Liver (tissue), 3 donors: ENCODE results near the gene CHST13.

Experiments used
- EGR1 ChIP-seq, 2 donors: IDR thresholded peaks; 2 replicates each; pipeline ENCODE4 v1.6.1; 2016 to 2018; ENCODE audit warnings: antibody characterized with exemption in 2 of 2, low read depth in 2 of 2
- FOXA1 ChIP-seq: IDR thresholded peaks from 2 replicates; pipeline ENCODE4 v1.6.1; 2016; ENCODE audit warnings: antibody characterized with exemption
- HNF4A ChIP-seq, 2 donors: conservative IDR thresholded peaks; 2 replicates each; pipeline ENCODE4 v1.6.1; 2016; ENCODE audit warnings: antibody characterized with exemption in 2 of 2, mild to moderate bottlenecking in 2 of 2
- MAX ChIP-seq: IDR thresholded peaks from 2 replicates; pipeline ENCODE4 v1.6.1; 2016; ENCODE audit warnings: antibody characterized with exemption
- RAD21 ChIP-seq, 2 donors: IDR thresholded peaks; 2 replicates each; pipeline ENCODE4 v1.6.1; 2016; ENCODE audit warnings: antibody characterized with exemption in 2 of 2, mild to moderate bottlenecking in 2 of 2
- SP1 ChIP-seq: IDR thresholded peaks from 2 replicates; pipeline ENCODE4 v1.6.1; 2018; ENCODE audit warnings: antibody characterized with exemption, mild to moderate bottlenecking
- TAF1 ChIP-seq: conservative IDR thresholded peaks from 2 replicates; pipeline ENCODE4 v1.6.1; 2016; ENCODE audit warnings: antibody characterized with exemption, mild to moderate bottlenecking
- ZBTB33 ChIP-seq: IDR thresholded peaks from 2 replicates; pipeline ENCODE4 v1.6.1; 2016; ENCODE audit warnings: antibody characterized with exemption
- TF ChIP-seq, protein P1 (sequence below): fragments of 150-350 bp; IDR thresholded peaks from 2 replicates; pipeline ENCODE4 v1.5.1; 2017; ENCODE audit warnings: improper control_type of control experiment, low read depth, low read length; ENCODE audit not compliant: missing input control
- TF ChIP-seq, protein P2 (sequence below): IDR thresholded peaks from 2 replicates; pipeline ENCODE4 v1.6.1; 2016; ENCODE audit warnings: antibody characterized with exemption
- donor health status: healthy.
- donor health status: healthy.

- TF ChIP-seq, protein P1, sequence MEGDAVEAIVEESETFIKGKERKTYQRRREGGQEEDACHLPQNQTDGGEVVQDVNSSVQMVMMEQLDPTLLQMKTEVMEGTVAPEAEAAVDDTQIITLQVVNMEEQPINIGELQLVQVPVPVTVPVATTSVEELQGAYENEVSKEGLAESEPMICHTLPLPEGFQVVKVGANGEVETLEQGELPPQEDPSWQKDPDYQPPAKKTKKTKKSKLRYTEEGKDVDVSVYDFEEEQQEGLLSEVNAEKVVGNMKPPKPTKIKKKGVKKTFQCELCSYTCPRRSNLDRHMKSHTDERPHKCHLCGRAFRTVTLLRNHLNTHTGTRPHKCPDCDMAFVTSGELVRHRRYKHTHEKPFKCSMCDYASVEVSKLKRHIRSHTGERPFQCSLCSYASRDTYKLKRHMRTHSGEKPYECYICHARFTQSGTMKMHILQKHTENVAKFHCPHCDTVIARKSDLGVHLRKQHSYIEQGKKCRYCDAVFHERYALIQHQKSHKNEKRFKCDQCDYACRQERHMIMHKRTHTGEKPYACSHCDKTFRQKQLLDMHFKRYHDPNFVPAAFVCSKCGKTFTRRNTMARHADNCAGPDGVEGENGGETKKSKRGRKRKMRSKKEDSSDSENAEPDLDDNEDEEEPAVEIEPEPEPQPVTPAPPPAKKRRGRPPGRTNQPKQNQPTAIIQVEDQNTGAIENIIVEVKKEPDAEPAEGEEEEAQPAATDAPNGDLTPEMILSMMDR = no peak
- TF ChIP-seq ZBTB33 = no peak
- TF ChIP-seq MAX = no peak
- no peak for TF ChIP-seq SP1
- no peak for TF ChIP-seq RAD21 (IDR thresholded peaks at IDR 0.05)
- TF ChIP-seq EGR1 (IDR thresholded peaks at IDR 0.05; ENCODE audit: low read depth in 2 of 2) = no peak
- no peak for TF ChIP-seq TAF1
- TF ChIP-seq, protein P2, sequence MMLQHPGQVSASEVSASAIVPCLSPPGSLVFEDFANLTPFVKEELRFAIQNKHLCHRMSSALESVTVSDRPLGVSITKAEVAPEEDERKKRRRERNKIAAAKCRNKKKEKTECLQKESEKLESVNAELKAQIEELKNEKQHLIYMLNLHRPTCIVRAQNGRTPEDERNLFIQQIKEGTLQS = no peak
- no peak for TF ChIP-seq FOXA1
- TF ChIP-seq HNF4A (conservative IDR thresholded peaks at IDR 0.05) = no peak
Observed at GRCh38 chr3:126493739-126494138, 30.2 kb upstream of the CHST13 start.
